ENCODE results near the gene RPS10.
"Not testable (repeated sequence)": the region's sequence is repeated elsewhere in the genome, so short reads cannot be mapped to it uniquely, and the experiment has no call there.

- TF ChIP-seq POLR2A (IDR thresholded peaks at IDR 0.05; ENCODE audit: low read length); GATA1 (IDR thresholded peaks at IDR 0.05; ENCODE audit: low read depth, low read length): not testable (repeated sequence)
Observed at GRCh38 chr6:34377571-34377970, 48.3 kb downstream of the RPS10 start.

All from erythroblast (primary cell).